GM19025 (cell line): Measurements from ENCODE around the gene TENT4B.

Experiments used
- ATAC-seq: cut with Tn5 transposase; IDR thresholded peaks from one replicate; pipeline ENCODE4 v1.9.1; 2021; ENCODE audit warnings: mild to moderate bottlenecking, low read depth, moderate library complexity; ENCODE audit not compliant: unreplicated experiment

Gene TENT4B

GRCh38 chr16:50280932-50281331 lies 127.8 kb downstream of the TENT4B start:
- ATAC-seq = no peak
